HK-2 (cell line): ENCODE measurements around the gene APOL3.
"Not testable (repeated sequence)": the region's sequence is repeated elsewhere in the genome, so short reads cannot be mapped to it uniquely, and the experiment has no call there.

Experiments
- DNase-seq: peaks from one replicate; pipeline ENCODE4 v3.0.0-alpha.2; 2018; ENCODE audit not compliant: unreplicated experiment

APOL3 gene

GRCh38 chr22:36156515-36157419, 3.8 kb downstream of the APOL3 start:
- peak; percentile 39 for DNase-seq

DNA sequence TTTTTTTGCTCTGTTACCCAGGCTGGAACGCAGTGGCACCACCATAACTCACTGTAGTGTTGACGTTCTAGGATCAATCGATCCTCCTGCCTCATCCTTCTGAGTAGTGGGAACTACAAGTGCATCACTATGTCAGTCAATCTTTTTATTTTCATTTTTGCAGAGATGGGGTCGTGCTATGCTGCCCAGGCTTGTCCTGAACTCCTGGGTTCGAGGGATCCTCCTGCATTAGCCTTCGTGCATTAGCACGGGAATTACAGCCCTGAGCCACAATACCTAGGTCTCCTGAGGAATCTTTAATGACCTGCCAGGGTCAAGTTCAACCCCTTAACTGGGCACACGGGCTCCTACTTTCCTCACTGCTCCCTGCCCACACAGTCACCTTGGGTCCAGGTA, 4.4 kb downstream of the APOL3 start:
- no peak for DNase-seq

DNA sequence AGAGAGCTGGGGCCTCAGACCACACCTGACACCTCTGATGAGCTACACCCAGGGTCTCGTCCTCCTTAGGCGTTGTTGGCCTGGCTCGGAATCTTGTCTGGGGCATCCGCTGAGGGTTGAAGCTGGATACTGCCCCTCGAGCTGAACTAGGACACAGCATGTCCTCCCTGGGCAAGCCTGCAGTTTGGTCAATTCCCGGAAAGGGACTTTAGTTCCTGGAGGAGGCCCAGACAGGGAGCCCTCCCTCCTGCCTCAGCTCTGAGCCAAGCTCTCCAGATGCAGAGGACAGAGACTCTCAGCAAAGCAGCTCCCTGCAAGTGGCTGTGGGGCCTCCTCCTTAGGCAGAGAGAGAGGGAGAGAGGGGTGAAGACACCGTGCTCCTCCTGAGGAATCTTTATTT, 4.9 kb downstream of the APOL3 start:
- DNase-seq, result no peak

DNA sequence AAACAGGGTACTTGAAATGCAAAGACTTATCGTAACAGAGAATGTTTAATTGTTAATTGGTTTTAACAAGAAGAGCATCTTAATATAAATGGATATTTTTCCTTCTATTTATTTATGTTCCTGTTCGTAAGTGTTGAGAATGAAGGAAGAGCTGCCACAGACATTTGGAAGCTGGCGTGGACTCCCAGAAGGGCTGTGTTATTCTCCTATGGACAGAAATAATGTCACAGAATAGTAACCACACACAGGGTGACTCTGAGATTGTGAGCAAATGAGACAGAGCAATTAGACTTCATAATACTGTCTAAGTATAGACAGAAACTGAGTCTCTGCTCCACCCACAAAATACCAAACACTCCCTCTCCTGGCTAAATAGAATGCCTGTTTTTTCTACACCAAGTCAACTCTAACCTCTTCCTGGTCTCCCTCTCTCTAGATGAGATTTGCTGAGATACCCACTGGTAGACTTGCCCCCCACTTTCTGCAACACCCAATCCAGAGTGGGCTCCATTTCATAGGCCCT, 6.1 kb downstream of the APOL3 start:
- no peak for DNase-seq

DNA sequence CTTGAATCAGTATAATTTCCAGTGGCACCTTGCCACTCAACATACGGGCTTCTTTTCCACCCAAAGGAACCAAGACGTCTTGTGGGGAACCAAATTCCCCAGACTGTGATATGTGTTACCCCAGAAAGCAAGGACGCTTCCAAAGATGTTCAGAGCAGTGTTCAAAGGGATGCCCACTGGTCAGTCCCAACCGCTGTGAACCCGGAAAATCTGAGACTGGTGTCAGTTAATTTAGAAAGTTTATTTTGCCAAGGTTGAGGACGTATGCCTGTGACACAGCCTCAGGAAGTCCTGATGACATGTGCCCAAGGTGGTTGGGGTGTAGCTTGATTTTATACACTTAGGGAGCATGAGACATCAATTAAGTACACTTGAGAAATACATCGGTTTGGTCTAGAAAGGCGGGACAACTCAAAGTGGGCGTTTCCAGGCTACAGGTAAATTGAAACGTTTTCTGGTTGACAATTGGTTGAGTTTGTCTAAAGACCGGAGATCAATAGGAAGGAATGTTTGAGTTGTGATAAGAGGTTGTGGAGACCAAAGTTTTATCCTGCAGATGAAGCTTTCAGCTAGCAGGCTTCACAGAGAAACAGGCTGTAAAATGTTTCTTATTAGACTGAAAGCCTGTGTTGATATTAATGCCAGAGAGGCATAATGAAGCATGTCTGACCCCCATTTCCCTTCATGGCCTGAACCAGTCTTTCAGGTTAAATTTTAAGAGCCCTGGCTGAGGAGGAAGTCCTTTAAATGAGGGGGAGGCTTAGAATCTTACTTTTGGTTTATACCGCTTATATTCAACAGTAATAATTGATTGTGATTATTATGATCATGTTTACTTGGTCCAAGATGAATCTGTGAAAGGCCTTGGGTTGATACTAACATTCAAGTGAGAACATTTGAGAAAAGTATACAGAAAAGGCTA, 6.8 kb downstream of the APOL3 start:
- no peak for DNase-seq

DNA sequence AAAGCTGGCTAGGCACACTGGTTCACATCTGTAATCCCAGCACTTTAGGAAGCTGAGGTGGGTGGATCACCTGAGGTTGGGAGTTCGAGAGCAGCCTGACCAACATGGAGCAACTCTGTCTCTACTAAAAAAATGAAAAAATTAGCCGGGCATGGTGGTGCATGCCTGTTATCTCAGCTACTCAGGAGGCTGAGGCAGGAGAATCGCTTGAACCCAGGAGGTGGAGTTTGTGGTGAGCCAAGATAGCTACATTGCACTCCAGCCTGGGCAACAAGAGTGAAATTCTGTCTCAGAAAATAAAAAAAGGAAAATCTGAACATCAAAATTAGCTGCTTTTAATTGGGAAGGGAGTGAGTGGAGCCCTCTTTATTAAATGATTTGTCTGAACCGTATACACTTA, 7.7 kb downstream of the APOL3 start:
- DNase-seq, result not testable (repeated sequence)

GRCh38 chr22:36152088-36152487, 8.5 kb downstream of the APOL3 start:
- DNase-seq, result no peak

- no peak for DNase-seq
These were observed 9.5 kb downstream of the APOL3 start for GRCh38 chr22:36151006-36151595.

GRCh38 chr22:36149441-36149840, 11.1 kb downstream of the APOL3 start:
- no peak for DNase-seq

GRCh38 chr22:36148411-36148810, 12.1 kb downstream of the APOL3 start:
- DNase-seq, result no peak

DNA sequence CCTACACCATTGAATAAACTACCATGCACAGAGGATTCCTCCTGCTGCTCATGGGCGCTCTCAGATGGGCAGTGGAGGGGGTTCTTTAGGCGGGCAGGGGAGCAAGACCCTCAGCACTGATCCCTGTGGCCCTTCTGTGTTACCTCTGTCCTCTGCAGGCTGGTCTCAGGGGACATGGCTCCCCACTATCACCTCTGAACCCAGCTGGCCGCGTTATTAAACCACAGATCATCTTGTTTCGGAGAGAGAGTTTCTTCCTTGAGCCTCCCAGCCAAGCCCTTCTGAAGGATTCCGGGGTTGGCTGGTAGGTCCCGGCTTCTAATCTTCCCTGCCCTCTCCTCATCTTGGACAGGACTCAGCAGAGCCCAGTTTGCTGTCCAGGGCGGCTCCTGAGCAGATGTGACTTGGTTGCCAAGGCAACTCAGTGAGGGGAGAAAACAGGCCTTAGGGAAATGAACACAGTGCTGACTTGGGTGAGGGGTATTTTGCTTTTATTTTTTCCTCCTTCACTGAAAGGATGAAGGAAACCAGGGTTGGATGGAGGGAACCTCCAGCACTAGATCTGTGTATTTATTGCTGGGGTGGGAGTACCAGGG, 13.3 kb downstream of the APOL3 start:
- no peak for DNase-seq

- DNase-seq, result no peak
These were observed 14.7 kb downstream of the APOL3 start for GRCh38 chr22:36145881-36146280.

- DNase-seq, result peak; percentile 37
These were observed 15.5 kb downstream of the APOL3 start for GRCh38 chr22:36144886-36145541.

GRCh38 chr22:36143956-36144355, 16.6 kb downstream of the APOL3 start:
- no peak for DNase-seq

GRCh38 chr22:36143066-36143815, 17.3 kb downstream of the APOL3 start:
- no peak for DNase-seq

DNA sequence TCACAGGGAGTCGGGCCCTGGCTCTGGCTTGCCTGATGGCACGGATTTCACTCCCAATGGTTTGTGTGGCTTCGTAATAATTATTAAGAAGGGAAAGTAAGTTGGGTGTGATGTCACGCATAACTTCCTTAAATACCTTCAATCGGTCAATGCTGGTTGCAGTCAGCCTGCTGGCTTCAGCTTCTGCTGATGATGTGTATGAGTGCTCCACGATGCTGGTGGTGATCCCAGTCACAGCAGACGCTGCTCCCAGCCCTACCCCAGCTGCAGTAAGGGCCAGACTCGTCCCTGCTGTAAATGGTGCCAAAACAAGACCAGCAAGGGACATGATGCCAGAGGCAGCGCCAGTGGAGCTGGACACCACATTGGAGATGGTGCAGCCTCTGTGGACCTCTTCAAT, 19.1 kb downstream of the APOL3 start:
- DNase-seq, result no peak

DNA sequence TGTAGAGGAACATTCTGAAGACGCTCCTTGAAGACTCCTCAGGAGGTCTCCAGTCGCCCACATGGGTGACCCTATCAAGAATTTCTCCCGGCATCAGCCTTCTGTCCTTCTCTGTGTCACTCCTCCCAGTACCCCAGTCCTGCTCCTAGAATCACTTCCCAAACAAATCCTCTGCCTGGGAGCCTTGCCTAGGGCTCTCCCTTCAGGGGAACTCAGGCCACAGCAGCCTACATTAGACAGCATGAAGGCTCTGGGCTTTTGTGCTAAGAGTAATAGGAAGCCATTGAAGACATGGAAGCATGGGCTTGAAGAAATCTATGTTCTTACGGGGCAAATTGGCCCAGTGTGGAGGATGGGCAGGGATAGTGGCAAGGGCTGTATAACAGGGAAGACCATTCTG, 21.8 kb downstream of the APOL3 start:
- DNase-seq, result not testable (repeated sequence)

- DNase-seq, result no peak
These were observed 23.6 kb downstream of the APOL3 start for GRCh38 chr22:36136988-36137387.

DNA sequence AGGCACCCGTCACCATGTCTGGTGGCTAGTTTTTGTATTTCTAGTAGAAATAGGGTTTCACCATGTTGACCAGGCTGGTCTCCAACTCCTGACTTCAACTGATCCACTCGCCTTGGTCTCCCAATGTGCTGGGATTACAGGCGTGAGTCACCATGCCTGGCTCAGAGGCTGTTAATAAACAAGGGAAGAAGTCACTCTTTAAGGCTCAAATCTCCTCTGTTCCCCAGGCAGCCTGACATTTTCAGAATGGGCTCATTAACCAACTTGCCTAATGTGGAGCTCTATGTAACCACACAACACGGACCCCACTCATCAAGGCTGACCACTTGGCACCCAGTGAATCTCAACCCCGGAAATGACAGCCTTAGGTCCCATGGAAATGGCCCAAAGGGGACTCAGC, 24.1 kb downstream of the APOL3 start:
- DNase-seq, result peak; percentile 21

GRCh38 chr22:36135306-36135980, 25.1 kb downstream of the APOL3 start:
- no peak for DNase-seq
